ENCODE results near the gene ZBTB9. TPM values are rescaled to one million over a fixed set of nuclear protein-coding genes. Genes with fewer than 3 reads are reported as not detected.

Gene ZBTB9
- total RNA-seq, 1 experiment from 2014 or later: 19.4 TPM

DNA sequence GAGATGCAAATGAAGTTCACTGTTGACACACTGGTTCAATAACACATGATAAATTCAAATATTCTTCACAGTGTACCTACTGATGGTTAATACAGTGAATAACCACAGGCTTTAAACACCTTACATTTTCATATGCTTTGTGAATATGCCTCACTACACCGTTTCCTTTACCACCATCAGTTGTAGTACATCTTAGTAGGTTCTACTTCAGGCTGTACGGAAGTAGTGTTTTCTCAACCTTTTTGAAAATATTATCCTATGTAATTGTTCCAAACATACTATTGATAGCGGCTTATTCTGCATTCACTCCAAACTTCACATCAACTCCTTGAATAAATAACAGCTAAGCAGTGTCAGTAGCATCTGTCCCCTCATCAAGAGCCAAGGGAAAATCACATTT is 15.3 kb downstream of the ZBTB9 start:
- Mint-ChIP-seq H3K4me3 (no peak overlapping the region), H3K9me3 (peaks cover 19% of the 10 kb centered on the region), H3K27ac (no peak overlapping the region), H3K4me1 (no peaks in the 10 kb centered on the region), H3K27me3 (ENCODE audit: low read depth) (peaks cover 5% of the 10 kb centered on the region; the same call in 1 of the 2 replicates), H3K36me3 (no peaks in the 10 kb centered on the region)
- CTCF ChIA-PET: interaction anchor here (0.7 kb wide), 1 partner anchor 43 kb away, joined by 3 read pairs; no protein-coding TSS in a partner anchor
- ATAC-seq (no peak), DNase-seq (ENCODE audit: low spot score) (no peak)
- POLR2A ChIA-PET: no interaction called here
- TF ChIP-seq SMAD3 (CRISPR knock-in tag; IDR thresholded peaks at IDR 0.05; ENCODE audit: borderline replicate concordance) (no peak), JUN (CRISPR knock-in tag; IDR thresholded peaks at IDR 0.05) (no peak), AFF4 (CRISPR knock-in tag; IDR thresholded peaks at IDR 0.05; ENCODE audit: borderline replicate concordance) (no peak), FOXJ3 (CRISPR knock-in tag; IDR thresholded peaks at IDR 0.05; ENCODE audit: borderline replicate concordance) (no peak), ZNF532 (CRISPR knock-in tag; IDR thresholded peaks at IDR 0.05; ENCODE audit: borderline replicate concordance) (no peak), NFYB (CRISPR knock-in tag; conservative IDR thresholded peaks at IDR 0.05; ENCODE audit: low read depth) (no peak), IRF2 (CRISPR knock-in tag; IDR thresholded peaks at IDR 0.05; ENCODE audit: borderline replicate concordance, low read depth) (no peak), ZNF423 (CRISPR knock-in tag; IDR thresholded peaks at IDR 0.05) (no peak), GTF2I (CRISPR knock-in tag; conservative IDR thresholded peaks at IDR 0.05) (no peak), PRRX2 (CRISPR knock-in tag; IDR thresholded peaks at IDR 0.05) (no peak), GABPB1 (CRISPR knock-in tag; IDR thresholded peaks at IDR 0.05) (no peak), AR (CRISPR knock-in tag; IDR thresholded peaks at IDR 0.05) (no peak), CBFB (CRISPR knock-in tag; IDR thresholded peaks at IDR 0.05; ENCODE audit: low read depth) (no peak)

- Mint-ChIP-seq H3K27ac (no peak overlapping the region), H3K36me3 (no peaks in the 10 kb centered on the region), H3K27me3 (ENCODE audit: low read depth) (no peaks in the 10 kb centered on the region; the same call in 1 of the 2 replicates), H3K4me3 (no peak overlapping the region), H3K4me1 (no peaks in the 10 kb centered on the region), H3K9me3 (no peaks in the 10 kb centered on the region)
- ChIA-PET POLR2A (no interaction called here), CTCF (no interaction called here)
- no peak for DNase-seq (ENCODE audit: low spot score)
- ATAC-seq: no peak
- TF ChIP-seq FOXK1 (CRISPR knock-in tag; IDR thresholded peaks at IDR 0.05) (no peak), MYBL2 (CRISPR knock-in tag; IDR thresholded peaks at IDR 0.05) (no peak), FOXP4 (CRISPR knock-in tag; IDR thresholded peaks at IDR 0.05) (no peak), ZNF671 (CRISPR knock-in tag; IDR thresholded peaks at IDR 0.05) (no peak), EMX1 (CRISPR knock-in tag; IDR thresholded peaks at IDR 0.05) (no peak), GABPB1 (CRISPR knock-in tag; IDR thresholded peaks at IDR 0.05) (no peak), ZNF138 (CRISPR knock-in tag; conservative IDR thresholded peaks at IDR 0.05) (no peak)
- TF ChIP-seq, protein P1, sequence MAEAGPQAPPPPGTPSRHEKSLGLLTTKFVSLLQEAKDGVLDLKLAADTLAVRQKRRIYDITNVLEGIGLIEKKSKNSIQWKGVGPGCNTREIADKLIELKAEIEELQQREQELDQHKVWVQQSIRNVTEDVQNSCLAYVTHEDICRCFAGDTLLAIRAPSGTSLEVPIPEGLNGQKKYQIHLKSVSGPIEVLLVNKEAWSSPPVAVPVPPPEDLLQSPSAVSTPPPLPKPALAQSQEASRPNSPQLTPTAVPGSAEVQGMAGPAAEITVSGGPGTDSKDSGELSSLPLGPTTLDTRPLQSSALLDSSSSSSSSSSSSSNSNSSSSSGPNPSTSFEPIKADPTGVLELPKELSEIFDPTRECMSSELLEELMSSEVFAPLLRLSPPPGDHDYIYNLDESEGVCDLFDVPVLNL (CRISPR knock-in tag; IDR thresholded peaks at IDR 0.05; ENCODE audit: borderline replicate concordance, low read depth): no peak
Observed at GRCh38 chr6:33477864-33478263, 23.5 kb downstream of the ZBTB9 start.

All from WTC11 (cell line).